HCEC 1CT (cell line): ENCODE results near the gene LGALS14.
"Not testable (repeated sequence)": the region's sequence is repeated elsewhere in the genome, so short reads cannot be mapped to it uniquely, and the experiment has no call there.

Source experiments
- DNase-seq: peaks from one replicate; pipeline ENCODE4 v3.0.0-alpha.2; 2017

LGALS14 gene

DNA sequence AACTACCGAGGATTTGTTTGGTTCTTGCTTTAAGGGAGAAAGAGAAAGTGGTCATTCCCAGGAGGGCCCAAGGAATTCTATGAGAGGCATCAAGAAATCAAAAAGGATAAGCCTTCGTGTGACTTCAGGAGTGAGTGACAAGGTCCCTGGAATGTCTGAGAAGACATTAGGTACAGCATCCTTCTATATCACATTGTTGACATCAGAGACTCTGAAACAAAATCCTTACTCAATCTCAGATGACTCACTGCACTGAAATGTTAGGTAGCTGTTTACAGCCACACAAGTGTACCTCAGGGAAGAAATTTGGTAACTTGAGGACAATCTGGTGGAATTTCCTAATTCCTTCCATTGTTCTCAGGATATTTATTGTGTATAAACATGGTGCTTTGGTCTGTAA lies 7.9 kb upstream of the LGALS14 start:
- no peak for DNase-seq

DNA sequence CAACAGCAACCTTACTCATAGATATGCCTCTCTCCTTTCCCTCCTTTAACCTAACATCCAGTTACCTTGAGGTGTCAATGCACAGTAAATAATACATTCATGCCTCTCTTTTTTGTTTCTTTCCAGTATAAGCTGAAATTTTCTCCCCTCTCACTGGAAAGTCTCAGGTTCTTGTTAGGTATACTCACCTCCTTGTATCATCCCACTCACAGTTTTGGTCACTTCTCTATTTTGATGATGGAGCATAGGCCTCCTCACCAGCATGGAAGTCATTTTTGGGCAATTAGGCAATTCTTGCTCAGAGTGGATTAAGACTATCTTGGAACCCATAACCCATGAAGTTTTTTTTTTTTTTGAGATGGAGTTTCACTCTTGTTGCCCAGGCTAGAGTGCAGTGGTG lies 5.7 kb upstream of the LGALS14 start:
- DNase-seq, result no peak

DNA sequence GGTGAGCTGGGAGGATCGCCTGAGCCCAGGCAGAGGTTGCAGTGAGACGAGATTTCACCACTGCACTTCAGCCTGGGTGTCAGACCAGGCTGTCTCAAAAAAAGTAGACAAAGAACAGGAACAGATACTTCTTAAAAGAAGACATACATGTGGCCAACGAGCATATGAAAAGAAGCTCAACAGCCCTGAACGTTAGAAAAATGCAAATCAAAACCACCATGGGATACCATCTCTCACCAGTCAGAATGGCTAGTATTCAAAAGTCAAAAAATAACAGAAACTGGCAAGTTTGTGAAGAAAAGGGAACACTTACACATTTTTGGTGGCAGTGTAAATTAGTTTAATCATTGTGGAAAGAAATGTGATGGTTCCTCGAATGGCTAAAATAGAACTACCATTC lies 3.0 kb upstream of the LGALS14 start:
- DNase-seq, result no peak

DNA sequence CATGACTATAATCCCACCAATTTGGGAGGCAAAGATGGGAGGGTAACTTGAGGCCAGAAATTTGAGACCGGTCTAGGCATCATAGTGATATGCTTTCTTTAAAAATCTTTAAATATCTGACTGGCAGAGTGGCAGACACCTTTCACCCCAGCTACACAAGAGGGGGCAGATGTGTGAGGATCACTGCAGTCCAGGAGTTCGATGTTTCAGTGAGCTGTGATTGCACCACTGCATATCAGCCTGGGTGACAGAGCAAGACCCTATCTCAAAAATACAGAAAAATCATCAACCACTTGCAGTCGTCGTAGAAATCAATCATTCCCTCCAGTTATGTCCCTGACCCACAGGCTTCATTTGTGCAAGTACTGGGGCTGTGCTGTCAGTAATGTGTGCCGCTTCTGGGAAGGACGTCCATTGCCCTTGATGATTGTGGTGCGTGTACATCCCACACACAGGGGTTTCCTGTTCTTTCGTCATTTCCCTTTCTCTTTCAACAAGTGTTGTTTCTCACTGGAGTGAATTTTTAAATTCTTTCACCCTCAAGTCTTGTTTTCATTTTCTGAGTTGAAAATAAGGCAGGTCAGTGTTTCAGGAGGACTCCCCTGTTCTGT lies 1.4 kb downstream of the LGALS14 start:
- DNase-seq, result no peak

DNA sequence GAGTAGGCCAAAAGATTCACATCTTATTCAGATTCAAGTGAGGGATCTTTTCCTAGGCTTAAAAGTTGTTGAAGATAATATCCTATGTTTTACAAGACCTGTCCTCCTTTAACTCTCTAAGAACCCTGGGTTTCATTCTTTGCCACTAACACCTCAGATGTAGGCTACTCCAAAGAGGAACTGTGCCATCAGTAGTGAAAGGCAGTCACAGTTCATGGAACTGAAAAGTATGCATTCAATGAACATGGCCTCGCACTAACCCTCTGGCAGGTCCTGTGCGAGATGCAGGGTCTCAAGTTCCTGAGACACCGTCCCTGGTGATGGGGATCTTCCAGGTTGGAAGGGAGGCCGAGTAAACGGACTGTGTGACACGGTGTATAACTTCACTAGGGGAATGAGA lies 4.3 kb downstream of the LGALS14 start:
- no peak for DNase-seq

DNA sequence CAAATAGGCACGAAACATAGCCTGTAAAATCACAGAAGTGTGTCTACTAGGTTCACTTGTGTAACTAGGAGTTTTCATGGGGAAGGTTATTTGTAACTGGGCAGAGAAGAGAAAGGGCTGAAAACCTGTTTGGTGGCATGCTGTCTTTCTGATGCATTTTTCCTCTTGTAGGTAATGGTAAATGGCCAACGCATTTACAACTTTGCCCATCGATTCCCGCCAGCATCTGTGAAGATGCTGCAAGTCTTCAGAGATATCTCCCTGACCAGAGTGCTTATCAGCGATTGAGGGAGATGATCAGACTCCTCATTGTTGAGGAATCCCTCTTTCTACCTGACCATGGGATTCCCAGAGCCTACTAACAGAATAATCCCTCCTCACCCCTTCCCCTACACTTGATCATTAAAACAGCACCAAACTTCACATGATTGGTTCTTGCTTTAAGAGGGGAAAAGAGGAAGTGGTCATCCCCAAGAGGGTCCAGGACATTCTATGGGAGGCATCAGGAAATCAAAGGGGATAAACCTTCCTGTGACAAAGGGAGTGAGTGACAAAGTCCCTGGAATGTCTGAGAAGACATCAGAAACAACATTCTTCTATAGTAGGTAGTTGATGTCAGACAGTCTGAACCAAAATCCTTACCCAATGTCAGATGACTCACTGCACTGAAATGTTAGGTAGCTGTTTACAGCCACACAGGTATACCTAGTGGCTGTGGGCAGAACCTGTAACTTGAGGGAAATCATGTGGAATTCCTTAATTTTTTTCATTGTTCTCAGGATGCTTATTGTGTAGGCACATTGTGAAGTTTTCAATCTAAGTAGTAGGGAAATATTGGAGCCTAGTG lies 5.0 kb downstream of the LGALS14 start:
- no peak for DNase-seq

DNA sequence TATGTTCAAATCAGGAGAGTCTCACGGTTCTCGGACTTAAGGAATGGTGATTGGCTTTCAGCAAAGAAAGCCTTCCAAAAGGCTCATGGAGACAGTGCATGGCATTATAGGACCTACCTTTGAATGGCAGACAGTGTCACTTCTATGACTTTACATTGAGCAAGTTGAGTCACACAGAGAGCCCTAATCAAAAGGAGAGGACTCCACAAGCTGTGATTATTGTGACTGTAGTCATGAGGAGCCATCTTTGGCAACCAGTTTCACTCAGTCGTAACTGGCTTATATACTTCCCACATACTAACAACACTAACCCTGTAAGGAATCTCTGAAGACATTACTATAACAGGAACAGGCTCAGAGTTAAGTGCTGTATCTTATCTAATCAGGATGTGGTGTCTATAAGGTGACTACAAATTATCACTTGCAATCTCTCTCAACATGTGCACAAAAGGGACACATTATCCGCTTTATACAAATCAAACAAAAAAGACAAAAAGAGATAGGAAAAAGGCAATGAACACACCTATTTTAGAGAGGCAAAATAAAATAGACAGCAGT lies 6.1 kb downstream of the LGALS14 start:
- DNase-seq, result no peak

DNA sequence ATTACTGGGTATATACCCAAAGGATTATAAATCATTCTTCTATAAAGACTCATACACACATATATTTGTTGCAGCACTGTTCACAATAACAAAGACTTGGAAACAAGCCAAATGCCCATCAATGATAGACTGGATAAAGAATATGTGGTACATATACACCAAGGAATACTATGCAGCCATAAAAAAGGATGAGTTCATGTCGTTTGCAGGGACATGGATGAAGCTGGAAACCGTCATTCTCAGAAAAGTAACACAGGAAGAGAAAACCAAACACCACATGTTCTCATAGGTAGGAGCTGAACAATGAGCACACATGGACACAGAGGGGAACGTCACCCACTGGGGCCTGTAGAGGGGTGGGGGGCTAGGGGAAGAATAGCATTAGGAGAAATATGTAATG lies 15.9 kb downstream of the LGALS14 start:
- DNase-seq, result not testable (repeated sequence)

DNA sequence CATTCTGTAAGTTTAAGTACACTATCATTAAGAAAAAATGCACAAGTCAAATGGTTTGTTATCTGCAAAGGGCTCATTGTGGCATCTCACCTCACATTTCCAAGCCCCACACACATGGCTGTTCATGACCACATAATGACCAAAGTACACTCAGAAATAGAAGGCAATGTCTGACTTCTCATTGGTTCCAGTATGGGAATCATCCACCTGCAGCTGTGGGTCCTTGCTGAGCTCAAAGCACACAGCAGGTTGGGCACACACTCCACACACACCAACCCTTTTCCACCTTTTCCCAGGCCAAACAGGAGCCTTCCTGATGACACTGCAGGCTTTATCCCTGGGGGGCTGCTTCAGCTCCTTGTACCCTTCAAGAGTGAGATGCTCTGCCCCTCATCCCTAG lies 21.7 kb downstream of the LGALS14 start:
- no peak for DNase-seq

DNA sequence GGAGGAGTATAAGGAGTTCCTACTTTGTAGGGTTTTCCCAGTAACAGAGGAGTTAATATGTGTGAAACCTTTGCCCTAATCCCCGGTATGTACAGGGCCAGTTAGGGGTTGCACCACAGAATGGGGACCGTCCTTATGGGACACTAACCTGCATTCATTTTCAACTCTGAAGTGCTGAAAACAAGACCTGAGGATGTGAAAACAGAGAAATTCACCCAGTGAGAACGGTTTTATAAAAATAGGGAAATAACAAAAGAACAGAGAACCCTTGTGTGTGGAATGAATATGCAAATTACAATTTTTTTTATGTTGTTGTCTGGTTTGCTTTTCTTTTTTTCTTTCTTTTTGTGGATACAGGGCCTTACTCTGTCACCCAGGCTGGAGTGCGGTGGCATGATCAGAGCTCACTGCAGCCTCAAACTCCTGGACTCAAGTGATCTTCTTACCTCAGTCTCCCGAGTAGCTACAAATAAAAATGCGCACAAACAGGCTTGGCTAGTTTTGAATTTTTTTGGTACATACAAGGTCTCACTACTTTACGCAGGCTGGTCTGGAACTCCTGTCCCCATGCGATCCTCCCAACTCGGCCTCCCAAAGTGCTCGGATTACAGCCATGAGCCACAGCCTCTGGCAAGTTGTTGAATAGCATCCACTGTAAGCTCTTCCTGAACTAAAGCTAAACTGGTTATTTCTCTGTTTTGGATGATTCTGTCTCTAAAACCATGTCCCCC lies 23.0 kb downstream of the LGALS14 start:
- DNase-seq, result no peak

DNA sequence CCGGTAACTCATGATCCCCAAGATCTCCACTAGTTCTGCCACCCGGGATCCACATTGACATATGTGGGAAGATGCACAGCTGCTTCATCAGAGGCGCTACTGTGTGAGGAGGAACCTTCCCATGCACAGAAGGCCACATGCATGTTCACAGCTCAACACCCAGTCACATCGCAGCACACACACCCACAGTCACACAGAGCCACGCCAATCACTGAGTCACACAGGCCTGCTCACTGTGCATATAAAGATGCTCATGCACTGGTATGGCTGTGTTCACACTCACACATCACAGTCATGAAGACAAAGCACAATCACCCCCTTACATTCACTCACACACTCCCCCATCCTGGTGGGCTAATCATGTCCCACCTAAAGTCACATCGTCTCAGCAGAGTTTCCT lies 23.8 kb downstream of the LGALS14 start:
- no peak for DNase-seq

DNA sequence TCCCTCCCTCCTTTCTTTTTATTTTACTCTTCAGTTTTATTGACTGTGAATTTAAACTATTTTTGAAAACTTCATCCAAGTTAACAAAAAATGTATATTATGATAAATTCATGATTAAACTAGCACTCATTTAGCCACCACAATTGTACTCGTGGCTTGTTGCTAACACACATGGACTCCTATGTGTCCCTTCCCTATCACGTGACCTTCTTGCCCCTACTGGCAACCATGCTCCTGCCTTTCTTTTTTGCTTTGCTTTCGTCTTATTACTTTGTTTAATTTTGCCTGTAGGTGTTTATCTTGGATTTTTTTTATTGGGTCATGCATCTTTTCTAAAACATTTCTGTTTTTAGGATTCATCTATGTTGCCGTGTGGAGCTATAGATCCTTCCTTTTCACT lies 25.3 kb downstream of the LGALS14 start:
- no peak for DNase-seq

DNA sequence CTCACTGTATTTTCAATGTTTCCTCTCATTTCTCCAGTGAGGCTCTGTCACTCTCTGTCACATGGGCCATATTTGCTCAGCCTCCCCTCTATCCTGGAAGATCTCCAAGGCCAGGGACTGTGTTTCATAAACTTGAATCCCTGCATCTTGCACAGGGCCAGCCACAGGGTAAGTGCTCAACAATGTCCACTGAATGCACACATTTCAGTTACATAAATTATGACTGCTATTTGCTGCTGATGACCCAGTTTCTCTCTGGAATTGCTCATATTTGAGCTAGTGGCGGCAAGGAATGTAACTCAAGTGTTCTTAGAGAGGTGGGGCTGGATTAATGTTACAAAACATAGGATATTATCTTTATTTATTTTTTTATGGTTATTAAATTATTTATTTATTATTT lies 27.4 kb downstream of the LGALS14 start:
- no peak for DNase-seq

DNA sequence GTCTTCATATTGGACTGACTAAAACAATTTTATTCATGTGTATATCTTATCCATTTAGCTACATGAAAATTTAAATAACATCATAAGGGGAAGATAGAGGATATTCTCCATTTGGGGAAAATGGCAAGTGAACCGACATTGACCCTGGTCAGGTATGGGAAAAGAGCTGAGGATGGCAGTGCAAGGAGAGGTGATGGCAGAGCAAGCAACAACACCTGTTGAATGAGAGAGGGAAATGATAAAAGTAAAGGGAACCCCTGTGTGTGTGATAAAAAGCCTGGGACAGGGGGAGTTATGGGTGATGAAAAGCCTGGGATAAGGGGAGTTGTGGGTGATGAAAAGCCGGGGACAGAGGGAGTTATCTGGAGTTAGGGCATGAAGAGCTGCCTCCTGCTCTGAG lies 29.6 kb downstream of the LGALS14 start:
- DNase-seq, result no peak

DNA sequence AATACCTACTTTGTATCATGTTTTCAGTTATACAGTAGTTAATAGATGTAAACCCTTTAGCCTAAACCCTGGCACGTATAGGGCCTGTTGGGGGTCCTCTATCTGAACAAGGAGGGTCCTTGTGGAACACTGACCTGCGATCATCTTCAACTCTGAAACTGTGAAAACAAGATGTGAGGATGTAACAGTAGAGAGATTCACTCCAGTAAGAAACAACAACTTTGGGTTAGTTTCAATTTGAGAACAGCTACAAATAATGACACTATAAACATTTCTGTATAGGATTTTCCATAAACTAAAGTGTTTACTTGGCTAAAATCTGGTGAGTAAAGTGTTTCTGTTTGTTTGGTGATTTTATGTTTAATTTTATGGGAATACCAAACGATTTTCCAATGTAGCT lies 31.4 kb downstream of the LGALS14 start:
- DNase-seq, result no peak

DNA sequence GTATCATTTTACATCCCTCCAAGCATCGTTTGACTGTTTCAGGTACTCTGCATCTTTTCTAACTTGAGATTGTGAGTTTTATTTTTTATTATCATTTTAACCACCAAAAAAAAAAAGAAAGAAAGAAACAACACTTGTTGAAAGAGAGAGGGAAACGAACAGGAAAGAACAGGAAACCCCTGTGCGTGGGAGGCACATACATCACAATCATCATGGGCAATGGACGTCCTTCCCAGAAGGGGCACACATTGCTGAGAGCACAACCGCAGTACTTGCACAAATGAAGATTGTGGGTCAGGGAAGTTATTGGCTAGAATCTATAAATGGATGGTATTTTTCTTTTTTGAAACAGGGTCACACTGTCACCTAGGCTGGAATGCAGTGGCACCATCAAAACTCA lies 31.8 kb downstream of the LGALS14 start:
- DNase-seq, result no peak

DNA sequence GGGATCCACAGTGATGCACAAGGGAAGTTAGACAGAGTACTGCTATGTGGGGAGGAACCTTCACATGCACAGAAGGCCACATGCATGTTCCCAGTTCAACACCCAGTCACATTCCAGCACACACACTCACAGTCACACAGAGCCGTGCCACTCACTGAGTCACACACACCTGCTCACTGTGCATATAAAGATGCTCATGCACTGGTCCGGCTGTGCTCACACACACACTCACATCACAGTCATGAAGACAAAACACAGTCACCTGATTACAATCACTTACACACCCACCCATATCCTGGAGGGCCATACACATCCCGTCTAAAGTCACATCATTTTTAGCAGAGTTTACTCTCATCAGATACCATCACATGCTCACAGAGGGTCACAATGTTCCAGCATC lies 33.1 kb downstream of the LGALS14 start:
- DNase-seq, result no peak

DNA sequence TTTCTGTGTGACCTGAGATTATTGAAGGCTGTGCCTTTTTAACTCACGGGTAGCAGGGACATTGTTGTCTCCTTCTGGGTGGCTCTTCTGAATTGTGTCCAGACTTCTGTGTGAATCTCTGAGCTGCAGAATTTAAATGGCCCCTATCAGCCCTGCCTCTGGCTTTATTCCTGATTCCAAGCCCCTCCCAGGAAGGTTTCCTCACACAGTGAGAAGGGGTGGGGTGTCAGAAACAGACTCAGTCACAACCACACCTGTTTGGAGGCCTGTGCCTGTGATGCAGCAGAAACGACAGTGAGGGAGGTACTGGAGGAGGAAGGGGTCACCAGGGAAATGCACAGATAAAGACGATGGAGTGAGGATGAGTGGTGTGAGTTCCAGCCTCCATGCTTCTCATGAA lies 33.6 kb downstream of the LGALS14 start, which contains the start of gene CLC:
TSS of gene CLC (minus strand) at position 139 of the 400 bp plus-strand sequence. CDS start at position 62, 77 bp downstream.
- DNase-seq, result no peak

DNA sequence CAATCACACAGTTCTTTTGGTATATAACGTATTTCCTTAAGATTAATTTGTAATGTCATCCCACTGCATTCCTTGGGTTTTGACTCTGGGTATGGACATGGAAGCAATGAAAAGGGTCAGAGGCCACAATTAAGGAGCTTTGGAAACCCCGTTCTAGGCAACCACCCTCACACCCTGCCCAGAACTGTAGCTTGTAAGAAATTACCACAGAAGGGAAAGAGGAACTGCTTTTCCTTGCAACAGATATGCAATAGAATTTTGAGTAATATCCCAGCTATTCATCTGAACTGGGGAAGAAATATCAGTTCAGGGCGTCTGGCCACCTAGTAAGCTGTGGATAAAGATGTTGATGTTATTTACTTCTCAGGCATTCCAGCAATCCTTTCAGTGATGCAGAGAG lies 34.5 kb downstream of the LGALS14 start:
- DNase-seq, result no peak

DNA sequence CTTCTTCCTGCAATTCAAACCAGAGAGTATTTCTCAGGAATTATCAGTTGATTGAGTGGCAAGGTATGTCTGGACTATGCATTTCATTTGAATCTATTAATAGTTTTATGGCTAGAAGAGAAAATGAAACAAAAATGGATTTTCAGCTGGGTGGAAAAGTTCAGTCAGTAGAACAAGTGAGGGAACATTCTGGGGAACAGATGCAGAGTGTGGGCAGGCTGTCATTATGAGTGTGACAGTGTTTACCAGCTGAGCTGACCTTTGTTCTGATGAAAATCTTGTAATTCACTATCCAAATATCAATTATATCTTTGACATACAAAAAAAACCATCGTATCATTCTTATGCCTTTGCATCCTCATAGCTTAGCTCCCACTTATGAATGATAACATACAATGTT lies 36.1 kb downstream of the LGALS14 start:
- no peak for DNase-seq

DNA sequence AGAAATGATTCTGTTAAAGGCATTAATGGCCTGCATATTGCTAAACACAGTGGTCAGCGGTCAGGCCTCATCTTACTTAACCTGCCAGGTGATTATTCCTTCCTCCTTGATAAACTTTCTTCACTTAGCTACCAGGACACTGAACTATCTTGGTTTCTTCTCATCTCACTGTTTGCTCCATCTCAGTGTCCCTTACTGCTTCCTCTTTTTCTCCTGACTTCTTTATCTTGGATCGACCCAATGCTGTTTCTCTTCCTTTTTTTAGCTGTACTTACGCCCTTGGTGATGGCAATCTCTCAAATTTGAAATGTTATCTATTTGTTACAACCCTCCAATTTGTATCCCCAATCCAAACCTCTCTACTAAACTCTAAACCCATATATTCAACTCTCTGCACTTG lies 41.4 kb downstream of the LGALS14 start:
- DNase-seq, result no peak

DNA sequence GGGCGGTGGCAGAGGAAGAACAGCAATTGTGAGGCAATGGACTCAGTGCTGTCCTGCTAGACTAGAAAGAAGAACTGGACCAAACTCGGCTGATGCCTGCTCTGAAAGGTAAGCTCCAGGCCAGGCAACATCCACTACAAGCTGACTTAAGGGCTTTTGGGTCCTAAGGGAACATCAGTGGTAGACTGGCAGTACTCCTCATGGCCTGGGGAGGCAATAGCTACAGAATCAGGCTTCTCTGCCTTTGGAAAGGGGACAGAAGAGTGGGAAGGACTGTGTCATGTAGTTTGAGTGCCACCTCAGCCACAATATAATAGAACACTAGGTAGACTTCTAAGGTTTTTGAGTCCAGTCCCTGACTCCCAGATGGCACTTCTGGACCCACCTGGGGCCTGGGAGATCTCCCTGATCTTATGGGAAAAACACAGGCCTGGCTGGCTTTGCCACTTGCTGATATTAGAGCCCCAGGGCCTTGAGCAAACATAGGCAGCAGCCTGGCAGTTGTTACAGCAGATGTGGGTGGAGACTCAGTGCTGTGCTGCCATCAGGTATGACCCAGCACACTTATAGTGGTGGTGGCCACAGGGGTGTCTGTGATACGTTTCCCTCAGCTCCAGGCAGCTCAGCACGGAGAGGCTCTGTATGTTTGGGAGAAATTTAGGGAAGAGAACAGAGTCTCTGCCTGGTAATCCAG lies 42.7 kb downstream of the LGALS14 start:
- DNase-seq, result no peak

DNA sequence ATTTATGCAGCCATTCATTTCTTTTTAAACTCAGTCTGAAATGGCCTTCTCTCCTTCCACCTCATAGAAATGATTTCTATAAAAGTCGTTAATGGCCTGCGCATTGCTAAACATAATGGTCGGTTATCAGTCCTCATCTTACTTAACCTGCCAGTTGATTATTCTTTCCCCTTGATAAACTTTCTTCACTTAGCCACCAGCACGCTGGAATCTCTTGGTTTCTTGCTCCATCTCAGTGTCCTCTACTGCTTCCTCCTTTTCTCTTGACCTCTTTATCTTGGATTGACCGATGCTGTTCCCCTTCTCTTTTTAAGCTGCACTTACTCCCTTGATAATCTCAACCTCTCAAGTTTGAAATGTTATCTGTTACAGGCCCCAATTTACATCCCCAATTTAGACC lies 45.7 kb downstream of the LGALS14 start:
- DNase-seq, result no peak
